Epidermal melanocyte (primary cell): ENCODE data around the gene PAK6.

Experiments used
- DNase-seq: peaks from one replicate; pipeline ENCODE4 v3.0.0; 2011; ENCODE audit warnings: low spot score; ENCODE audit not compliant: insufficient read length

The PAK6 gene

DNA sequence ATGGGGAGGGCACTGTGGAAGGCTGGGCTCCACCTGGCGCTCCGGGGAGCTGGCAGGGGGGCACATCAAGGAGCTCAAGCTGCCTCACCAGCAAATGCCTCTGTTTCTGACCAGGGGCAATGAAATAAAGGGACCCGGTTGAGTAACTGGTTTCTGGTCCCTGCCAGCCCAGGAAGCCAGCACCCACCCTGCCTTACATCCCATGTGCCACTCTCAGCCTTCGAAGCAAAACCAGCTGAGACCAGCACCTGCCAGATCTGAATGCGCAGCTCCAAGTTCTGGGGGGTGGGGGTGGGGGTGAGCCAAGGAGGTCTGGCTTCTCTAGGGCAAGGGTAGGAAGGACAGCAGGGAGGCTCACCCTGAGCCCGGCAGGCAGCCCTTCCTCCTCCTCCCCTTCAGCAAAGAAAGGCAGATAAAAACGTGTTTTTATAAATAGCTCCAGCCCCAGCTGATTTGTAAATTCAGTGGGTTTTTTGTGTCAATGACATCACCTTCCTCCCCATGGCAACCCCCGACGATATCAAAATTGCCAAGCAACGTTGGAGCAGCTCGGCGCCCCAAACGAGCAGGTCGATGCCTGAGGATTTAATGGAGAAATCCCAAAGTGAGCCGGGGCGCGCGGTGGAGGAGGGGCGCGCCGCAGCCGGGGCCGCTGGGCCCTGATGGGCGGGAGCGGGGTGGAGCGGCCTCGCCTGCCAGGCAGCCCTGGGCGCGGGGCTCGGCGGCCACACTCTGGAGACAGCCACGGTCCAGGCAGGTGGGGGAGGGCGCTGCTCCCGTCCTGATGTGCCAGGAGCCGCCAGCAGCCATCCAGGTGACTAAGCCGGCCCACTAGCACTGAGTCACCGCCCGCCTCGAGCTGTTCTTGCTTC is at the start of gene PAK6:
Gene PAK6 (plus strand): TSS at position 532 of the 872 bp plus-strand sequence. CDS start 25,723 bp downstream, outside the sequence.
- no peak for DNase-seq

DNA sequence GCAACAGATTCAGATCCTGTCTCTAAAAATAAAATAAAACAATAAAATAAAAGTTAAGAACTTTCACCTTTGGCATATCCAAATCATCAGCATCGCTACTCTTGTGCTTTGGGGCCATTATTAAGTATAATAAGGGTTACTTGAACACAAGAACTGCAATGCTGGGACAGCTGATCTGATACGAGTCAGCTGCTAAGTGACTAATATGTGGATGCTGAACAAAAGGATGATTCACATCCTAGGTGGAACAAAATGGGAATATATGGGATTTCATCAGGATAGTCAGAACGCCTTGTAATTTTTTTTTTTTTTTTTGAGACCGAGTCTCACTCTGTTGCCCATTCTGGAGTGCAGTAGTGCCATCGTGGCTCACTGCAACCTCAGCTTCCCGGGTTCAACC is 48.3 kb upstream of the PAK6 start:
- no peak for DNase-seq

DNA sequence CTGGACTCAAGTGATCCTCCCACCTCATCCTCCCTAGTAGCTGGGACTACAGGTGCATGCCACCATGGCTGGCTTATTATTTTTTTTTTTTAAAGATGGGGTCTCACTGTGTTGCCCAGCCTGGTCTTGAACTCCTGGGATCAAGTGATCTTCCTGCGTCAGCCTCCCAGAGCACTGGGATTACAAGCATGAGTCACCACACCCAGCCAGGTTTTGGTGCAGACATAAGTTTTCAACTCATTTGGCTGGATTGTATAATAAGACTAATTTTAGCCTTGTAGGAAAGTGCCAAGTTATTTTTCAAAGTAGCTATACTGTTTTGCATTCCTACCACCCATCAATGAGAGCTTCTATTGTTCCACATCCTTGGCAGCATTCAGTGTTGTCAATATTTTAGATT is 45.9 kb upstream of the PAK6 start:
- DNase-seq: no peak

DNA sequence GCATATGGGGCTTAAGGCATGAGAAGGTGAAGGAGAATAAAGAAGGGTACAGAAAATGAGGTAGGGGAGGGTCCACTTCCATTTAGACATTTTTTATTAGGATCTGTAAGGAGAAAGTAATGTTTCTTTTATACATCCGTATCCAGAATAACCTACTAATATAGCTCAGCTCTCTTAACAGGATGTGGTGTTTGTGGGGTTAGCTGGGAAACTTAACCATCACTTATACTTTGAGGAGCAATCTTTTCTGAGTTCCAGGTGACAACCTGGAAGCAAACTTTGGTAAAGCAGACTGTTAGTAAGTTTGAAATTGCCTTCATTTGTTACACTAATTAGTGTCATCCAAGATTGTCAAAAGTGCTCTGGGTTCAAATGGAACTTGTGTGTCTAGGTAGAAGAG is 41.4 kb upstream of the PAK6 start:
- no peak for DNase-seq

DNA sequence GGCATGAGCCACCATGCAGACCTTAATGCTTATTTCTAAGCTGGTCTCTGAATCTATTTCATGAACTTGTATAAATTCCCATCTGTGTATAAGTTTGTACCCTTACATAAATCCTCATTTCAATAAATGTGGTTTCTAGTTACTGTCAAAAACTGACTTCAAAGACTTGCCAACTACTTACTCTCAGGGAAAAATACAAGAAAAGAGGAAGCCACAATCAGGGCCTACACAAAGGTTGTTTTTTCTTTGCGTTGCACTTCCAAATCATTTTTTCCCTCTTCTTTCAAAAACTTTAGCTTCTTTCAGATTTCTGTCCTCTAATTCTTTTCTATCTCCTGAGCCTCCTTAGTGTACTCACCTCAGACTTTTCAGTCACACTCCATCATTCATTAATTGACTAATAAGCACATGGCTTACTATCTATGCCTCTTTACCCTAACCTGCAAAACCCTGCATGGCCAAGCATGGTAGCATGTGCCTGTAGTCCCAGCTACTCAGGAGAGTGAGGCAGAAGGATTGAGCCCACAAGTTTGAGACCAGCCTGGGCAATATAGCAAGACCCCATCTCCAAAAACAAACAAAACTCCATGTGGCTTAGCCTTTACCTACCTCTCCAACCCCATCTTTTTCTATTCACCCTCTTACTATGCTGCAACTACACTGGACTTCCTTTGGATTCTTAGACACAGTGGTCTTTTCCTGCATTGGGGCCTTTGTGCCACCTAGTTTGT is 40.3 kb upstream of the PAK6 start:
- no peak for DNase-seq

DNA sequence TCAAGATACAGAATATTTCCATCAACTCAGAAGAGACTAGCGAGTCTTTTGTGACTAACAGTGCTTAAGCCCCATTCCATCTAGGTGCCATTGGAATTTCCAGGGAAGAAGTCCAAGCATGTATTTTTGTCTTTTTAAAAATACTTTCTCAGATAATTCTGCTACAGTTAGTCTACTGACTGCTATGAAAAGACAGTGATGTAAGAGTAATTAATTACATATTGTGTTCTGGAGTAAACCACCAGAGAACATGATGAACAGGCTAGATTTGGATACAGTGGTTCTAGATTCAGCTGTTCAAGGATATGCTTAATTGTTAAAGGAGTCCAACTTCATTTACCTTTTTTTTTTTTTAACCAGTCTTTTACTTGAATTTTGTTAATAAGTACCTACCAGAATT is 34.8 kb upstream of the PAK6 start:
- DNase-seq: no peak

DNA sequence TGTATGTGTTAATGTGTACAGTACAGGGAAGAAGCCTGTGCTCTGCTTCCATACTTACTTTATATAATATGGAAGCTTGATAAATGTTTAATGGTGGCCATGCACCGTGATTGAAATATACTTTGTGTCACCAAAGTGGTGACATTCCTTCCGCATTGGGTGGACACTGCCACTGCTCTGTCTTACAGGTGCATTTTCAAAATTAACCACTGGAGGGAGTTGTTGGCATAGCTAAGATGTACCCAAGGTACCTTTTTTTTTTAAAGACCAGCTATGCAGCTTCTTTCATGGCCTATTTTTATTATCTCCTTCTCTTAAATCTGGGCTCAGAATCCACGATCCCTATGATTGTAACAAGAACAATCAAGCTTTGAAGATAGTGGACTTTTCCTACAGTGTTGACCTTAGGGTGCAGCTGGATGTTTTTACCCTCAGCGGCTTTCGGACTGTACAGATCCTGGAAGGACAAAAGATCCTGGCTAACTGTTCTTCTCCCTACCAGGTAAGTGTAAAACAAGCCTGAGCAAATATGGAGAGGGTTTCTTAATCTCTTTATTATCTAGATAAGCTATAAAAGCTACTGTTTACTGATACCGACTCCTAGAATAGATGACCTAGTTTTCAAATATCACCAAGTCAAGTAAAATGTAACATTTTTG is 21.6 kb upstream of the PAK6 start:
- peak; percentile 58 for DNase-seq

DNA sequence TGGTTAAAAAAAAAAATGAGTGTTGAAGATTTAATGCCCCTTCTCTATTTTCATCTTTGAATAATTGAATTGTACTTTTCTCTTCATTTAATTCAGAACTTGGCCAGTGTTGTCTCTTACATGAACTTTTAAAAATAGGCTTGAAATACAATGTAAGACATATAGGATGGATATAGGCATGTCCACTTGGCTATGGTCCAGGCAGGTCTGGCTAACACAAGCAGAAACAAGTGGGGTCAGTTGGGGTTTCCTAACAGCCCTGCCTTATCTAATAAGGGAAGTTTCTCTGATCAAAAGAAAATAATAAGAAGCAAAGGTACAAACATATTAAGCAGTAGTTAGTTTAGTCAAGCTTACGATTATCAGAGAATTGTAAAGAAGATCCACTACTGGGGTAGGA is 19.1 kb upstream of the PAK6 start:
- no peak for DNase-seq

DNA sequence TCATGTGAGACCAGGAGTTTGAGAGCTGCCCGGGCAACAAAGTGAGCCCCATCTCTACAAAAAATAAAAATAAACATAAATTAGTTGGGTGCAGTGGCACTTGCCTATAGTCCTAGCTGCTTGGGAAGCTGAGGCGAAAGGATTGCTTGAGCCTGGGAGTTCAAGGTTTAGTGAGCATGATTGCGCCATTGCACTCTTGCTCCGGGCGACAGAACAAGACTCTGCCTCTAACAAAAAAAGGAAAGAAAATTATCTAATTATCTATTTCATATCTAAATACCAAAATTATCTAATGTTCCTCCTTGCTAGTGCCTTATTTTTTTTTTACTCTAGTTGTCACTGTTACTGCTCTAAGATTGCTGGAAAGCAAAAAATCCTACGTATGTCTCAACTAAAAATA is 16.7 kb upstream of the PAK6 start:
- no peak for DNase-seq

DNA sequence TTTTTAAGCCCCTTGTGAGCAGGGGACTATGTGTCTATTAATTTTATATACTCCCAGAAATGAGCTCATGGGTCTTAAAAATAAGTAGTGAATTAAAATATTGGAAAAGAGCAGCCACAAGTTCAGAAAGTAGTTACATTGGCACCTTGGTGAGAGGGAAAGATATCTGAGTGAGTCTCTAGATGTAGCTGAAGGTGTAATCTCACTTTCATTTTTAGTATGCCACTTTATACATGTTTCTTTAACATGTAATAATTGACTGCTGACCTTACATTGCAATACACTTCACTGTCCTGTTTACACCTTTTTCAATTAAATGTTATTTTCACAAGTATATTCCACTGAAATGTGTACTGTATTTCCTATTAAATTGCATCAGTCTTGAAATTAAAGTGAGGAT is 12.1 kb upstream of the PAK6 start:
- DNase-seq: no peak

DNA sequence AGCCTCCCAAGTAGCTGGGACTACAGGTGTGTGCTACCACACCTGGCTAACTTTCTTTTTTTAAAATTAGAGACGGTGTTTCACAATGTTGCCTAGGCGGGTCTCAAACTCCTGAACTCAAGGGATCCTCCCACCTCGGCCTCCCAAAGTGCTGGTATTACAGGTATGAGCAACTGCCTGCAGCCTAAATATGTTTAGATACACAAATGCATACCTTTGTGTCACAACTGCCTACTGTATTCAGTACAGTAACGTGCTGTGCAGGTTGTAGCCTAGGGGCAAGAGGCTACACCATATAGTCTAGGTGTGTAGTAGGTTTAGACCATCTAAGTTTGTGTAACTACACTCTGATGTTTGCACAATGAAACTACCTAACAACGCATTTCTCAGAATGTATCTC is 9.5 kb upstream of the PAK6 start:
- no peak for DNase-seq

DNA sequence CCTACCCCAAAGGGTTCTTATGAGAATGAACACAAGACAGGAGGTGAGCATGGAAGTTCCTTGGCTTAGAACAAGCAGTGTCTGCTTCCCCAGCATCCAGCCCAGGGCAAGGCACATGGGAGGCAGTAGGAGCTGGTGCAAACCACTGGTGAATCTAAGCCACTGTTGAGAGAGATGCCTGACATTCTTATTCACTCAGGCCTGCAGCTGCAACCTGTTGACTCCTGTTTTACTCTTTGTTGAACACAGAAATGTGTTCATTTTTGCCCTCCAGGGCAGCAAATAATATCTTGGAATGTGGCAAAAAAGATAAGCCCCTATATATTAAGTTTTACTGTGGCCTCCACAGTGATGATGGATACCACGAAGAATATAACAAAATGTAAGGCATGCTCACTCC is 8.9 kb upstream of the PAK6 start:
- DNase-seq: no peak

DNA sequence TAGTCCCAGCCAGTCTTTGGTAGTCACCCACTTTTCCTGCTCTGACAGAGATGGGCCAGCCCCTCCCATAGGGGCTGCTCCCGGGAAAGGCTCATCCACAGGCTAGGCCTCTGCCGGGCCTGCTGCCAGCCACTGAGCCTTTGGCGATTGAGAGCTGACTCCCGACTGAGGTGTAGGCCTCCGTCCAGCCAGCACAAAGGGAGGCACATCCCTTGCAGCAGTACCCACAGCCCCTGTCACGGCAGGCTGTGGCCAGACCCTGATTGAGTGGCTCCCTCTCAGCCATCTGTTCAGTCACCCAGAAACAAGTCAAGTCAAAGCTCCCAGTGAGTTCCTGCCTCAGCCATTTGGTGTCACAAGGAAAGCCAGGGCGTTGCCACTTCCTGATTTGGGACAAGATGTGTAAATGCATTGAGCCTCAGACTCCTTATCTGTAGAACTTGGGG is 6.2 kb upstream of the PAK6 start:
- no peak for DNase-seq

DNA sequence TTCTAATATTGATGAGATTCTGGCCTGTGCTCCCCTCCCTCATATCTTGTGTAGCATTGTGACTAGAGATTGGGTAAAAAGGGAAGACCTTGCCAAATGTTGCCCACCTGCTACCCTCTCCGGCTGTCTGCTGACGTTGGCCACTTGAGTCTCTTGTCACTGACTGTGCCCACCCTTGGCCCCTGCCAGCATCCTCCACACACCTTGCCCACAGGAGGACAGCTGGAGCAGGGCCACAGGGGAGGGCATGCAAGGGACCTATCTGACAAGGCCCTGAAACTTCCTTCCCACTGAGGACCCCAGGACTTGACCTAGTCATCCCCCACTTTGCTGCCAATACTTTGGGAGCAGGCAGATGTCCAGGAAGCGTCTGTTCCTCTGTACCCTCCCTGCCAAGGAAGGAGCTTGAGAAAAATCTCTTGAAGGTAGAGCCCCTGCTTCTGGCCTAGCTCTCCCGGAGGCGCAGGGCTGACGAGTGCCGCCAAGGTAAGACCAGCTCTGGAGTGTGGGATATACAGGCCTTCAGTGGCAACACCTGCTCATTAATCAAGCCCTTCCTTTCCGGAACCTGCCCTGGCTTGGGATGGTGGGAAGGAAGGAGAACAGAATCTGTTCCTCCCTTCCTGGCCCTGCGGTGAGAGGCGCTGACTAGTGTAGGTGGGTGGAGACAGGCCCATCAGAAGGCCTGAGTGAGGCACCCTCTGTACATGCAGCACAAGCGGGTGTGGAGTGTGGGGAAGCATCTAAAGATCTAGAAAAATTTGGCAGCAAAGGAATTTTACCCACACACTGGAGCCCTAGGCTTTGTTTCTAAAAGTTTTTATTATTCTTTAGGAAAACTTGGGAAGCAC is 4.9 kb upstream of the PAK6 start:
- no peak for DNase-seq

DNA sequence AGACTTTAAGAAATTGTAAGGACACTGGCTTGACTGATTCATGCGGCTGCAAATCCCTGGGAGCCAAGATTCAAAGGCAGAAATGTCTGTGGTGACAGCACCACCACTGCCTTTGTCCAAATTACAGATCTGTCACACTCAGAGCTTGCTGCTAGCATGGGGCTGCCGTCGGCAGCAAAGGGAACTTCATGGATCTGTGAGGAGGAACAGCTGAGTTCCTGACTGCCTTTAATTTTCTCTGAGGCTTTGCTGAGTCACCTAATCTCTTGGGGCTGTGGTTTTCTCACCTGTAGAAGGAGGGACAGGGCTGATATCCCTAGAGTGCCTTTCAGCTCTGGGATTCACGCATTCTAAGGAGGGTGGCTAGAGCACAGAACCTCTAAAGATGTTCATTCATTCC is 4.1 kb upstream of the PAK6 start:
- no peak for DNase-seq

DNA sequence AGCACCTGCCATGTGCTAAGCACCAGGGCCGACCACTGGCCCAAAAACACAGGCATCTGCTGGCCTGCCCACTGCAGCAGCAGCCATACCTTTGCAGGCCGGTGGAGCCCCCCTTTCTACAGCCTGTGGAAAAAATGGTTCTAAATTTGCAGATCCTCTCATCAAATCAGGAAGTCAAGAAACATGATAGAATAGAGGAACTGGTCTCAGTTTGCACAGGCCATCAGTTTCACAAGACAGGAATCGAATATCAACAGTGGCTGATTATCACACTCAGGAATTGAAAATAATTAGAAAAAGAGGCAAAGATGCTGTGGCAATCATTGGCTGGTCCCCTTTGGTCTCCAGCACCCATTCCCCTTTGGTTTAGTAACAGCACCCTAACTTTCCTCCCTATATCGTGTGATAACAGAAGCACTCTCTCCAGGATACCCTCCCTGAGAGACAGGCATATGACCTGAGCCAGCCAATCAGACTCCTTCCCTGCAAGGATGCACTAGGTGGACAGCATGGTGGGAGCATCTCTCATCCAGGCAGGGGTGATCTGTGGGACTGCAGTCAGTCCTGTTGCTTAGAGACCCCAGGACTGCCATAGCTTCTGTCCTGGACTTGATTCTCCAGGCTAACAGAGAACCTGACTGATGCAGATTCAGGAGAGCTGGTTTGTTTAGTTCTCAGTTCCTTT is 3.5 kb upstream of the PAK6 start:
- no peak for DNase-seq

DNA sequence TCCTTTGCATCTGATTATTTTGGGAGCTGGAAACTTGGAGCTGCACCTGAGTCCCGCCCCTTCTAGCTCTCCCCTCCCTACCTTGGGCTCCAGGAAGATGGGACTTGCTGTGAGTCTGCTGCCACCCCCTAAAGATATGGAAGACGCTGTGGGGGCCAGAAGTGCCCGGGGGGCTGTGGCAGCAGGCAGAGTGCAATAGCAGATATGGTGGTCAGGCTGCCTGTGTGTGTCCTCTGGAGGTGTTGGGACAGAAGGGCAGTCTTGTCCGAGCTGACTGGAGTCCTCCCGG is 485 bp downstream of the PAK6 start:
- no peak for DNase-seq

DNA sequence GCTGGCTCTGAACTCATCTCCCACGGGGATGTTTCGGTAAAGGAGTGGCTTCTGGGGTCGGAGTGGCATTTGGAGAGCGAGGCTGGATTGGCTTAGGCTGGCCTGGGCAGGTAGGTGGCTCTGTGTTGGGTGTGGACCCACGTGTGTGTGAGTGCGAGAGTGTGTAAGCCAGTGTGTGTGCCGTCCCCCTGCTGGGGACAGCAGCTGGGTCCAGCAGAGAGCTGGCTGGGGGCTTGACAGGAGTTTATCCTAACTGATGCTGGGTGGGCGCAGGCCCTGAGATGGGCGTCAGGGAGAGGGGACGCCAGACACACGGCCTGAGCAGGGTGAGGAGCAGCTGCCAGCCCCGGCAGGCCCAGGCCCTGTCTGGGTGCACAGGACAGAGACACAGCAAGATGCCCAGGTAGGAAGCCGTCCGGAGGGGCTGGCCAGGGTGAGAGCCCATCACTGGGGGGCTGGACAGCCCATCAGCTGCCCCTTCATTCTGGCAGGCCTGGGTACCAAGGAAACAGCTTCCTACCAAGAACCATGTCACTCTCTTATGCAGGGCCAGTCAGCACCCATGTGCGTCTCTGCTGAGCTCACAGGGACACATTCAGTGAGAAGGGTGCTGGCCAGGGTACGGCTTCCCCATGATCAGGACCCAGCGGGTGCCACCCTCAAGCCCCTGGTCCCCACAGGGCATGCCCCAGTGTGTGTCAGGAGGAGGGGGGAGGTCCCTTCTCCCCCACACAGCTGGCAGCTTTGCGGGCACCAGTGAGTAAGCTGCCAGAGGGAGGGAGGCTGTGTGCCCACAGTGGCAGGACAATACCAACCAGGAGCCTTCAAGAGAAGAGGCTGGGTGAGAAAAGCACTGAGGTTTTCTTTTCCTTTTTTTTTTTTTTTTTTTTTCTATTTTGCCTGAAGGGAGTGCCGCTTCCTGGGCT is 1.1 kb downstream of the PAK6 start:
- DNase-seq: no peak

DNA sequence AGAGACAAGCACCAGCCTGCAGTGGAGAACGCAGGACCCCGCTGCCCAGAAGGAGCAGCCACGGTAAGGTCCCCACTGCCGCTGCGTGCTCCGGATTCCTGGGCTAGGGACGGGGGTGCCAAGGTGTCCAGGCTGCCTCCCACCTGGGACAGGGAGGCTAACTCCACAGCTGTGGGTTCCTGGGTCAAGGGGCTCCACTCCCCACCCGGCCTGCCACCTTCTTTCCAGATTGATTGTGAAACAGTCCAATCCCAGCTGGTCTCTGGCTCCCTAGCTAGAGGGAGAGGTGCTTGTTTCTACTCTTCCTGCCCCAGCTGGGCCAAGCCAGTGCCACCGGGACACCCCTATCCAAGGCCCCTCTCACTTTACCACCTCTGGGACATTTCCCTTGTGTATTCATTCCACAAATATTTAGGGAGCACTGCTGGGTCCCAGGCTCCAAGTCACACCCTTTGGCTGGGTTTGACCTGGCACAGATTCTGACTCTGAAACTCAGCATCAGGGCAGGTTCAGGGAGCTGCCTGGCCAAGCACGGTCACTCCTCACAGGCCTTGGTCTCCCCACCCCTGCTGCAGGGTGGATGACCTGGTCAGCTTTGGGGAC is 1.9 kb downstream of the PAK6 start:
- DNase-seq: no peak
